HG02852 (cell line): ENCODE measurements around the gene HIP1R.
"Not testable (repeated sequence)": the region's sequence is repeated elsewhere in the genome, so short reads cannot be mapped to it uniquely, and the experiment has no call there.

ENCODE experiments used
- ATAC-seq: cut with Tn5 transposase; IDR thresholded peaks from one replicate; pipeline ENCODE4 v1.9.1; 2021; ENCODE audit warnings: mild to moderate bottlenecking, moderate library complexity; ENCODE audit not compliant: unreplicated experiment

The HIP1R gene

DNA sequence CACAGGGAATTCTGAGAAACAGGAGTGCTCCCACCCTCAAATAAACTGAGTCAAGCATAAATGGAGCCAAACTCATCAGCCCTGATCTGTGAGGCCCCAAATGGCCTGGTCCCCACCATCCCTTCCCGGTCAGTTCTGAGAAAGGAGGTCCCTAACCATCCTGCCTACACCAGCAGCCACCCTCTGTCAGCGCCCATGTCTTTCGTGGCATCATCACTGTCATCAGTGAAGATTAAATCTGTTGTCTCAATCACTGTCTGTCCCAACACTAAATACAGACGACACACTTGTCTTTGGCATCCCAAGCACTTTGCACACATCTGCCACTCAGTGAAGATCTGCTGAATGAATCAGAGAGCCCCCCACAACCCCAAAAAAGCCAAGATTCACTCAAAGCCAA is 38.3 kb downstream of the HIP1R start:
- ATAC-seq: no peak

GRCh38 chr12:122874081-122874480 is 38.8 kb downstream of the HIP1R start:
- ATAC-seq: no peak

DNA sequence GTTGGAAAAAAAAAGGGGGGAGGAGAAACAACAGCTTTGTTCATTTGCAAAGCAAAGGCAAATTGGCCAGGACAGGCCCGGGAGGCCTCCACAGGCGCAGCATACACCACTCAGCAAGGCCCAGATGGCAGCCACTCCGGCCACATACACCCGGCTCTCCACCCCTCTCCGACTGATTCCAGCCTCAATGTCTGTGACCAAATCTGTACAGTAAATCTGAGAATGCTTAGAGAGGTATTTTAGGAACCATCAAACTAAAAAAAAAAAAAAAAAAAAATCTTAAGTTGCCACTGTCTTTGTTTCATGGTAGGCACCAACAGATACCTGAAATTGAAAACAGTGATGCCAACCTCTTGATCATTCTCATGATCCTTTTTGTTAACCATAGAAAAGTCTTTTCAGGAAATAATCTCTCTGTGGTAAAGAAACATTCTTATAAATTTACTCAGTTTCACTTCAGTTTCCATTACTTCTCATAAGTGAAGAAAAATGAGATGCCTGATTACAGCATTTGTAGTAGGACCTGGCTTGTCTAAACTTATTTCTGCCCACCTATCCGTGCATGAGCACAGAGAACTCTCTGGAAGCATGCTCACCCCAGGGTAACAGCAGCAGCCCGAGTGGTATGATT is 40.4 kb downstream of the HIP1R start:
- ATAC-seq: peak; percentile 61

GRCh38 chr12:122876281-122876680 is 41.0 kb downstream of the HIP1R start:
- ATAC-seq: not testable (repeated sequence)

DNA sequence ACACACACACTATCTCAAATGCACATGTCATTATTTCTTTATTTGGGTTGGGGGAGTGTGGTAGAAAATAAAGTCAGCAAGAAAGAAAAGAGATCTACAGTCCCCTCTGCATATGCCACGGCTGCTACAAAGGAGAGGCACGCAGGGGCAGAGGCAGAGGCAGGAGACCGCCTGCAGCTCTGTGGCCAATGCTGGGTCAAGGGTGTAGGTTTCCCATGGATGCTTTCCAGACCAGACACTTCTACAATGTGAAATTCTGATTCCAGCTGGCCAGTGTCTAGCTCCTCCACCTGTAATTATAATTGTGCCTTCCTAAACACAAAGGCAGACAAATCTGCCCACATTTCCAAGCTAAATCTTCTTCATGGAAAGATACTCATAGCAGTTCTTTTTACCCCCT is 41.5 kb downstream of the HIP1R start:
- no peak for ATAC-seq

- ATAC-seq: no peak
These were observed 43.7 kb downstream of the HIP1R start for GRCh38 chr12:122878780-122879612.

- ATAC-seq: no peak
These were observed 45.0 kb downstream of the HIP1R start for GRCh38 chr12:122880155-122880667.

DNA sequence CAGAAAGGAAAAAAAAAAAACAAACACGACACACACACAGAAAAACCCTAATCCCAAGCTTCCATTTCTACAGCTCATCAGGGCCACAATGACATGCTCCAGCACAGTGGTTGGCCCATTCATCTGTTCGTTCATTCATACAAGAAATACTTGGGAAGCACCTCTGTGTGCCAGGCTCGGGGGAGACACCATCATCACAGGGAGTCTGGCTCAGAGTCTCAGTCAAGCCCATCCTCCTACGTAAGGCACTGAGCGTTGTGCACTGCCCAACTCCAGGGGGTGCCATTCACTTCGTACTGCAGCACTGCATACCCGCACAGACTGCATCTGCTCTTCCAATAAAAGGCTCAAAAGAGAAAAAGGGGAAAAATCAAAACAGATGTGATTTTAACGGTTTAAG is 45.4 kb downstream of the HIP1R start:
- ATAC-seq: no peak

- no peak for ATAC-seq
These were observed 47.8 kb downstream of the HIP1R start for GRCh38 chr12:122882908-122883558.

DNA sequence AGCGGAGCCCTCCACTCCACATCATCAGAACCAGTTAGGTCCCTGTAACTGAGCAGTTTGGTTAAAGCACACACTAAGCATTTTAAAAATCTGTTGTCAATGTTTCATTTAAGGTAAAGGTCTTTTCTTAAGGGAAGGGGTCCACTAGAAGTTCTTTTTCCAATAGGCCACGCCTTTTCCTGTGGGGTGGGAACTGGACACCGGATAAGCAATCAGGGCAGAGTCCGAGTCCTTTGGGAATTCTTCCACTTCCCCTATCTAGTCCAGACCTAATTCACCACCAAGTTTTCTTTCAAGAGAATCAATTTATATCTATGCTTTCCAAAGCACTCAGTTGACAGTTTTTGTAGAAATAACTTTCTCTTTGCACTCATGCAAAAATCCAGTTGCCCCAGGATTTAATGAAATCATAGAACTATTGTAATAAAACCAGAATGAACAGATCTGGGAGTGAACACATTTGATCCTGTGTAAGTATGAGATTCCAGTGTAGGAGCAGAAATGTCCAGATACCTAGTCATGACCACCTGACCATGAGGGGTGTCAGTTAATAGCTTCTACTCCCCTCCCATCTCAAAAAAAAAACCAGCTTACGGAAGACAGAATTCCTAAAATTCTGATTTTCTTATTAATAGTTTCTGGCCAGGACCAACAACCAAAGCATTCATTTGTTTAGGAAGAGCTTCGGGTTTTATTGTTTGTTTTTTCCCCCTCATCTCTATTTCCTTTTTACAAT is 49.0 kb downstream of the HIP1R start:
- ATAC-seq: no peak

GRCh38 chr12:122884860-122885259 is 49.6 kb downstream of the HIP1R start:
- no peak for ATAC-seq

GRCh38 chr12:122886161-122886560 is 50.9 kb downstream of the HIP1R start:
- ATAC-seq: no peak

GRCh38 chr12:122886851-122887818 is 51.9 kb downstream of the HIP1R start:
- ATAC-seq: peak; percentile 72

- ATAC-seq: peak; percentile 27
These were observed 52.6 kb downstream of the HIP1R start for GRCh38 chr12:122887819-122888212.

DNA sequence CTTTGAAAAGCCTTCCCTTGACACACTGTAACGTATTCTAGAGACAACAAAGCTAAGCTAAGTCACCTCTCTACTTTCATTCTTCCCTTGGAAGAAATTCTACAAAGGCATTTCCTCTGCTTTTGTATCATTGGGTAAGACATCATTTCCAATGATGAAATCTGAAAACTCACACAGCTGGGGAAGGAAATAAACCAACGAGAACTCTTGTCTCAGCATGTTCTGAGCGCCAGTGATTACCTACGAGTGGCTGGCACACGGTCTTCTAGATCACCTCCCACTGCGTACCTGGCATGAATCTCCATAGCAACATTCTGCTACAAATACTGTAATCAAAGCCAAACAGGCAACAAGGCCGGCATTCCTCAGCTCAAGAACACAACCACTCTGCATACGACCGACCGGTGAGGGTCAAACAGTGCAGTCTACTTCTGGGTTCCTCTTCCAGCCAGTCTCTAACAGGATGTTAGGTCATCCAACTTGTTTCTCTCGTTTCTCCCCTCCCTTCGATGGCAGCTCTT is 53.0 kb downstream of the HIP1R start:
- ATAC-seq: no peak

GRCh38 chr12:122889761-122890520 is 54.7 kb downstream of the HIP1R start:
- ATAC-seq: no peak

DNA sequence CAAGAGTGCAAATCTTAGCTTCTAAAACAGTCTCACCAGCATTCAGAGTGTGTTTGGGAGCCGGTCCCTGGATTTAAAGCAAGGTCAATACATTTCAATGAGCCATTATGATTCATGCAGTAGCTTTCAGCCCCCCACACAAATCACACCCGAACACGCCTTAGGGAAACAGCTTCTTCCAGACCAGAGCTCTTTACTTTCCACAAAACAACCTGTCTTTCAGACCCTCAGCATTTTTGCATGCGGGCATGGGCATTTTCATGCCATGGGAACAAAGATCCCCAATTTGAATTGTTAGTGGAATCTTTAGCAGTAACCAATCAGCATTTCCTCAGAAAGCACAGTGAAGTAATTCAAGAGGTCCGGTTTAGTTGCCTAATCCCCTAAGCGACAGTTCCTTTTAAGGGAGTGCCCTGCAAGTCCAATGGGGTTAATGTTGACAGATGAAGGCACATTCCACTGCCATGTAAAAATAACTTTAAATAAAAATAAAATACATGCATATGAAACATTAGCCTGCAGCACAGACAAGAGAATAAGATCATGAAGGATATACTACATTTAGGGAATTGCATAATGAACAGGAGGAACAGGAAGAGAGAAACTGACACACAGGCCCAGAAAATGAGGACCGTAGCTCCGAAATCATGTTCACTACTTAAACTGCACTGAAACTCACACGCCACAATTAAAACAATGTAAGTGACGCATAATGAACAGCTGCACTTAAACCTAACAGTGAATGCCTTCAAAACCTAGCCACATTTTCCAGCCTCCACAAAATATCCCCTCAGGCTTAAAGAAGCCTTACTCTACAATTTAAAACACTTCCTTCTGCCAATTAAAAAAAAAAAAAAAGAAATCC is 56.6 kb downstream of the HIP1R start:
- no peak for ATAC-seq

DNA sequence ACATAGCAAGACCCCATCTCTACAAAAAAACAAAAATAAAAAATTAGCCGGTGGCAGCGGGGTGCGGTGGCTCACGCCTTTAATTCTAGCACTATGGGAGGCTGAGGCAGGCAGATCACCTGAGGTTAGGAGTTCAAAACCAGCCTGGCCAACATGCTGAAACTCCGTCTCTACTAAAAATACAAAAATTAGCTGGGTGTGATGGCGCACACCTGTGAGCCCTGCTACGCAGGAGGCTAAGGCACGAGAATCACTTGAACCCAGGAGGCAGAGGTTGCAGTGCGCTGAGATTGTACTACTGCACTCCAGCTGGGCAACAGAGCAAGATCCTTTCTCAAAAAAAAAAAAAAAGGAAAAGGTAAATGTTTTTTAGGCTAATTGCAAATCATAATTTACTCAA is 57.5 kb downstream of the HIP1R start:
- ATAC-seq: not testable (repeated sequence)
